Adipocyte (in vitro differentiated cells): ENCODE data around the gene PLEKHG5.

Experiments used
- DNase-seq: peaks from one replicate; pipeline ENCODE4 v3.0.0-alpha.2; 2015; ENCODE audit warnings: low read depth
- H3K27me3 ChIP-seq: replicated peaks from 2 replicates; pipeline ENCODE4 v1.7.0; 2013; ENCODE audit warnings: mild to moderate bottlenecking, low read length, moderate library complexity; ENCODE audit not compliant: control insufficient read depth, insufficient read depth
- H3K36me3 ChIP-seq: 2 replicates; pipeline ENCODE4 v1.7.0; 2013; ENCODE audit warnings: low read length, mild to moderate bottlenecking, moderate library complexity; ENCODE audit not compliant: control insufficient read depth, insufficient read depth, severe bottlenecking
- H3K4me1 ChIP-seq: 2 replicates; pipeline ENCODE4 v1.7.0; 2013; ENCODE audit warnings: mild to moderate bottlenecking, low read length, moderate library complexity; ENCODE audit not compliant: control insufficient read depth, insufficient read depth
- H3K4me3 ChIP-seq: 2 replicates; pipeline ENCODE4 v1.7.0; 2013; ENCODE audit warnings: mild to moderate bottlenecking, low read length, moderate library complexity
- H3K9ac ChIP-seq: 2 replicates; pipeline ENCODE4 v1.7.0; 2013; ENCODE audit warnings: mild to moderate bottlenecking, low read length, moderate library complexity
- H3K9me3 ChIP-seq: 2 replicates; pipeline ENCODE4 v1.7.0; 2013; ENCODE audit warnings: mild to moderate bottlenecking, low read length, moderate library complexity; ENCODE audit not compliant: control insufficient read depth

PLEKHG5 gene

GRCh38 chr1:6473156-6473555 is 18.3 kb downstream of the PLEKHG5 start:
- Histone ChIP-seq H3K4me3 (no peak overlapping the region), H3K27me3 (no peaks in the 10 kb centered on the region), H3K9ac (no peak overlapping the region), H3K9me3 (no peaks in the 10 kb centered on the region), H3K4me1 (no peaks in the 10 kb centered on the region), H3K36me3 (no peaks in the 10 kb centered on the region)
- DNase-seq, result no peak

- Histone ChIP-seq H3K4me1 (no peaks in the 10 kb centered on the region), H3K9me3 (no peaks in the 10 kb centered on the region), H3K9ac (no peak overlapping the region), H3K27me3 (no peaks in the 10 kb centered on the region), H3K4me3 (no peak overlapping the region), H3K36me3 (no peaks in the 10 kb centered on the region)
- DNase-seq, result no peak
Measured at GRCh38 chr1:6472391-6472790, 19.1 kb downstream of the PLEKHG5 start.

- H3K9ac ChIP-seq, result no peak overlapping the region
- H3K36me3 ChIP-seq, result no peaks in the 10 kb centered on the region
Measured at GRCh38 chr1:6471970-6472368, 19.5 kb downstream of the PLEKHG5 start.

GRCh38 chr1:6471086-6471969 is 20.1 kb downstream of the PLEKHG5 start:
- DNase-seq, result no peak
- Histone ChIP-seq H3K36me3 (no peaks in the 10 kb centered on the region), H3K4me3 (no peak overlapping the region), H3K27me3 (no peaks in the 10 kb centered on the region), H3K4me1 (no peaks in the 10 kb centered on the region), H3K9ac (no peak overlapping the region), H3K9me3 (no peaks in the 10 kb centered on the region)

More at GRCh38 chr1:6471970-6472368, 19.5 kb downstream of the PLEKHG5 start:
- DNase-seq, result no peak
- no peaks in the 10 kb centered on the region for H3K4me1 ChIP-seq
- H3K4me3 ChIP-seq, result no peak overlapping the region
- H3K9me3 ChIP-seq, result no peaks in the 10 kb centered on the region
- no peaks in the 10 kb centered on the region for H3K27me3 ChIP-seq

GRCh38 chr1:6470132-6471085 is 21.1 kb downstream of the PLEKHG5 start:
- Histone ChIP-seq H3K36me3 (no peaks in the 10 kb centered on the region), H3K9ac (no peak overlapping the region)

GRCh38 chr1:6468729-6469461 is 22.6 kb downstream of the PLEKHG5 start:
- Histone ChIP-seq H3K36me3 (no peaks in the 10 kb centered on the region), H3K9me3 (no peaks in the 10 kb centered on the region), H3K27me3 (no peaks in the 10 kb centered on the region), H3K4me3 (no peak overlapping the region), H3K9ac (no peak overlapping the region), H3K4me1 (no peaks in the 10 kb centered on the region)
- no peak for DNase-seq

More at GRCh38 chr1:6470132-6471085, 21.1 kb downstream of the PLEKHG5 start:
- no peaks in the 10 kb centered on the region for H3K9me3 ChIP-seq
- no peak for DNase-seq
- H3K4me3 ChIP-seq, result no peak overlapping the region
- no peaks in the 10 kb centered on the region for H3K27me3 ChIP-seq
- H3K4me1 ChIP-seq, result no peaks in the 10 kb centered on the region

GRCh38 chr1:6467744-6468688 is 23.5 kb downstream of the PLEKHG5 start:
- H3K27me3 ChIP-seq, result no peaks in the 10 kb centered on the region
- H3K9me3 ChIP-seq, result no peaks in the 10 kb centered on the region
- DNase-seq, result no peak
- no peaks in the 10 kb centered on the region for H3K4me1 ChIP-seq
- H3K4me3 ChIP-seq, result no peak overlapping the region
- H3K36me3 ChIP-seq, result no peaks in the 10 kb centered on the region
- H3K9ac ChIP-seq, result no peak overlapping the region

- Histone ChIP-seq H3K4me3 (no peak overlapping the region), H3K9ac (no peak overlapping the region), H3K27me3 (no peaks in the 10 kb centered on the region), H3K36me3 (no peaks in the 10 kb centered on the region), H3K9me3 (no peaks in the 10 kb centered on the region), H3K4me1 (no peaks in the 10 kb centered on the region)
- DNase-seq, result no peak
Measured at GRCh38 chr1:6467224-6467623, 24.2 kb downstream of the PLEKHG5 start.

- Histone ChIP-seq H3K9me3 (no peaks in the 10 kb centered on the region), H3K27me3 (no peaks in the 10 kb centered on the region), H3K9ac (no peak overlapping the region), H3K4me3 (no peak overlapping the region), H3K4me1 (no peaks in the 10 kb centered on the region), H3K36me3 (no peaks in the 10 kb centered on the region)
- DNase-seq, result no peak
Measured at GRCh38 chr1:6466751-6467150, 24.7 kb downstream of the PLEKHG5 start.

GRCh38 chr1:6466023-6466422 is 25.4 kb downstream of the PLEKHG5 start, which contains the start of gene TNFRSF25:
TNFRSF25 (minus strand) TSS chr1:6466173; CDS start chr1:6466107, 66 bp downstream.
- Histone ChIP-seq H3K36me3 (no peaks in the 10 kb centered on the region), H3K27me3 (no peaks in the 10 kb centered on the region), H3K4me3 (no peak within 1 kb of the TSS), H3K9me3 (no peaks in the 10 kb centered on the region), H3K4me1 (peaks cover 5% of the 10 kb centered on the region), H3K9ac (no peak within 1 kb of the TSS)
- no peak for DNase-seq
